ENCODE data around the gene SORBS1.

The SORBS1 gene

DNA sequence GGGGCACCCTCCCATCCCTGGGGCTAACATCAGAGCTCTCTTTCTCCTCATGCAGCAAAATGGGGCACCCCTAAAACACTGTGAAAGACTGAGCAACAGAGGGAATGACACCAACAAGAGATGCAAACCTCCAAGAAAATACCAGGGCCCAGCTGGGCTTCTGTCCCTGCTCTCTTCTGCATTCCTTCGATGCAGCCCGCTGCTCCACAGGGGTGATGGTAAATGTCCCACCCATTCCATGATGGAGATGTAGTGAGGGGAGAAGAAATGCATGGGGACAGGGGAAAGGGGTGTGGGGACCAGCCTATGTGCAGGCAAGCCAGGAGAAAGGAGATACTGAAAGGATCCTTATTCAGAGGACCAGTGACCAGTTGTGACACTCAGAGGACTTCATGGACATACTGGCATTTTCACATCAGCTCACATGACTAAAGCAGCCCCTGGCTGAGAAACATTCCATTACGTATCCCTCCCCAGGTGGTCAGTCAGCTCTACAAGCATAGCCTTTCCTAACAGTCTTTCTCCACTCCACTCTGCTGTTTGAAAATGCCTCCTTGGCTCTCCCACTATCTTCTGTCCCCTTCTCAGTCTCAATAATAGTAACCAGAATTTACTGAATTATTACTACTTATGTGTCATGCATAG lies 13.3 kb downstream of the SORBS1 start:
- Histone ChIP-seq H3K27ac (peak overlapping the region in 1 of 2 donors; percentile 39), H3K4me3 (no peak overlapping the region)
- DNase-seq (ENCODE audit: low spot score) = no peak
- TF ChIP-seq, protein P1, sequence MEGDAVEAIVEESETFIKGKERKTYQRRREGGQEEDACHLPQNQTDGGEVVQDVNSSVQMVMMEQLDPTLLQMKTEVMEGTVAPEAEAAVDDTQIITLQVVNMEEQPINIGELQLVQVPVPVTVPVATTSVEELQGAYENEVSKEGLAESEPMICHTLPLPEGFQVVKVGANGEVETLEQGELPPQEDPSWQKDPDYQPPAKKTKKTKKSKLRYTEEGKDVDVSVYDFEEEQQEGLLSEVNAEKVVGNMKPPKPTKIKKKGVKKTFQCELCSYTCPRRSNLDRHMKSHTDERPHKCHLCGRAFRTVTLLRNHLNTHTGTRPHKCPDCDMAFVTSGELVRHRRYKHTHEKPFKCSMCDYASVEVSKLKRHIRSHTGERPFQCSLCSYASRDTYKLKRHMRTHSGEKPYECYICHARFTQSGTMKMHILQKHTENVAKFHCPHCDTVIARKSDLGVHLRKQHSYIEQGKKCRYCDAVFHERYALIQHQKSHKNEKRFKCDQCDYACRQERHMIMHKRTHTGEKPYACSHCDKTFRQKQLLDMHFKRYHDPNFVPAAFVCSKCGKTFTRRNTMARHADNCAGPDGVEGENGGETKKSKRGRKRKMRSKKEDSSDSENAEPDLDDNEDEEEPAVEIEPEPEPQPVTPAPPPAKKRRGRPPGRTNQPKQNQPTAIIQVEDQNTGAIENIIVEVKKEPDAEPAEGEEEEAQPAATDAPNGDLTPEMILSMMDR (IDR thresholded peaks at IDR 0.05) = no peak

DNA sequence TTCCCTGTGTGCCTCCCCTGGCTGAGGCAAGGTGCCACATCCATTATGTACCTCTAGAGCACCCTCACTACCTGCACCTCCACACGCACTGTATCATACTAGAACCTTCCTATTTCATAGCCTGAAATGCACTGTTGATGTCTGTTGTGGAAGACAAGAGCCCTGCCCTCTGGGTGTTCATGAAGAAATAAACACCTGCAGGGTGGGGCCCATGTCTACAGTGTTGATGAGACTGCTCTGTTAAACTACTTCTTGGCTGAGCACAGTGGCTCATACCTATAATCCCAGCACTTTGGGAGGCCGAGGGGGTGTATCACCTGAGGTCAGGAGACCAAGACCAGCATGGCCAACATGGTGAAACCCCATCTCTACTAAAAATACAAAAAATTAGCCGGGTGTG lies 14.0 kb downstream of the SORBS1 start:
- Histone ChIP-seq H3K4me3 (no peak overlapping the region), H3K27ac (peak overlapping the region in 1 of 2 donors; percentile 51)
- DNase-seq (ENCODE audit: low spot score) = no peak
- TF ChIP-seq, protein P1 (IDR thresholded peaks at IDR 0.05) = no peak

DNA sequence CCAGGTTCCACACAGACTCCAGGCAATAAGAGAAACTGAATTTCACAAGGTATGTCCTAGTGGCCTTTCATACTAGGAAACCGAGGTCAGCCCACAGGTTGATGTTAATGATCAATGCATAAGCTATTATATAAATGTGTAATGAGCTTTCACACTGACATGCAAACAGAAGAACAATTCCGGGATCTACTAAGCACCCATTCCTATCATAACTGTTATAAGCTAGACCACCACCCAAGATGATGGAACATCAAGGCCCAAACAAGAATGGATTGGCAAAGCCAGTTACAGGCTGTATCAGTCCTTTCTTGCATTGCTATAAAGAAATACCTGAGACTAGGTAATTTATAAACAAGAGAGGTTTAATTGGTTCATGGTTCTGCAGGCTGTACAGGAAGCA lies 15.2 kb downstream of the SORBS1 start:
- Histone ChIP-seq H3K4me3 (peak overlapping the region; percentile 23), H3K27ac (peak overlapping the region in 1 of 2 donors; percentile 93)
- no peak for DNase-seq (ENCODE audit: low spot score)
- TF ChIP-seq, protein P1 (IDR thresholded peaks at IDR 0.05) = no peak

DNA sequence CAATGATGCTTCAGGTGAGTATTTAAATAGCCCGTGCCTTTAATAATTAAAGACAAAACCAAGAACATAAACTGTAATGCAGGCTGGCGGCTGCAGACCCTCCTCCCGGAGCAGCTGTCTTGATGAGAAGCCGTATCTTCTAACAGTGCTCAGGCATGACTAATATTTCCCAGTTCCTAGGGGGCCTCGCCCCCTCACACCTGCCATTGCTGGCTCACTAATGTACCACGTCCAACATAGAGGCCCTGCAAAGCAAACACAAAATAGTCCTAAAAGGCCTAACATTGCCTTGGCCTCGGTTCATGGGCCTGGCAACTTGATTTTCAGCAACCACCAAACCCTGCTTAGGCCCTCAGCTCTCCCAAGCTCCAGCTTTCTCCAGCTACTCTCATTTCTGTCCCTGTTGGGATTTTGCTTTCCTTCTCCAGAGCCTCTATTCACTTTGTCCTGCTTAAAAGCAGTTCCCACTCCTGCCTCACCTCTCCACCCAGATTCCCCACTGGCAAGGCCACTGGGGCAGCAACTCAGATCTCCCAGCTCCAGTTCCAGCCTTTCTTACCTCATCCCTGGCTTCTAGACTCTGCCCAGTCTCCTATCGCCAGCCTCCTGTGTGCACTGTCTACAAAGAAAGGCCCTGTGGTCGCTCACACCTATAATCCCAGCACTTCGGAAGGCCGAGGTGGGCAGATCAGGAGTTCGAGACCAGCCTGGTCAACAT lies 16.2 kb downstream of the SORBS1 start:
- Histone ChIP-seq H3K4me3 (peak overlapping the region; percentile 23), H3K27ac (peak overlapping the region; percentile 84 to 93)
- DNase-seq (ENCODE audit: low spot score) = no peak
- TF ChIP-seq, protein P1 (IDR thresholded peaks at IDR 0.05) = no peak

DNA sequence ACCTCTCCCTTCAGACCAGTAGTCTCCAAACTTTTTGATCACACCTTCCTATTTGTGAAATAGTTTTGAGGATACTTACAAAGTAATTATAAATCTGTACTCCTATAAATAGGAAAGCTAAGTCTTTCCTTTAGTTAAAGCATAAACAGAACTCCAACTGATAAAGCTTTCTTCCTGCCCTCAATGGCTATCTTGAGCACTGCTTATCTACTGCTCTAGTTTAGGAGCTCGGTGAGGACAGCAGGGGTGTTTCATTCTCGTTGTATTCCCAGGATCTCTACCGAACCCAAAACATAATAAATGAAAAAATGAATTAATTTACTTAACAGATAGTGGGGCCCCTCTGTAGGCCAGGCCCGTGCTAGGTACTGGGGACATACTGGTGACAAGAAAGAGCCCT lies 17.7 kb downstream of the SORBS1 start:
- Histone ChIP-seq H3K27ac (peak overlapping the region; percentile 84 to 93), H3K4me3 (peak overlapping the region; percentile 23)
- no peak for DNase-seq (ENCODE audit: low spot score)
- TF ChIP-seq, protein P1 (IDR thresholded peaks at IDR 0.05) = no peak

DNA sequence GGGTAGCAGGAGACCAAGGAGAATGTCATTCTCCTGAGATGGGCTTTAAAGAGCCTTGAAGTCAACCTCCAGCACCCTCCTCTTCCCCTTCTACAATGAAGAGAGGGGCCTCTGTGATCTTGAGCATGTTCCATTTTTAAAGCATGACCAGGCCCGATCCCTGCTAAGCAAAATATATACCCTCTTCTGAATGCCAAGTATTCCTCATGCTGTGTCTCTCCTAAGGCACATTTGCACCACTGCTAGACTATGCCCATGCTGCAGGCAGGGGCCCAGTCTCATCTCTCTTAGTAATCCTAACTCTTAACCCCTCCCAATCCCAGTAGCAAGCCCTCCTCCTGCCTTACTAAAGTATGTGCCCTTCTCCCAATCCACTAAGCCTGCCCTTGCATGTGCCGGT lies 18.4 kb downstream of the SORBS1 start:
- no peak for DNase-seq (ENCODE audit: low spot score)
- Histone ChIP-seq H3K27ac (peak overlapping the region; percentile 84 to 93), H3K4me3 (peak overlapping the region; percentile 37)
- TF ChIP-seq, protein P1 (IDR thresholded peaks at IDR 0.05) = no peak

DNA sequence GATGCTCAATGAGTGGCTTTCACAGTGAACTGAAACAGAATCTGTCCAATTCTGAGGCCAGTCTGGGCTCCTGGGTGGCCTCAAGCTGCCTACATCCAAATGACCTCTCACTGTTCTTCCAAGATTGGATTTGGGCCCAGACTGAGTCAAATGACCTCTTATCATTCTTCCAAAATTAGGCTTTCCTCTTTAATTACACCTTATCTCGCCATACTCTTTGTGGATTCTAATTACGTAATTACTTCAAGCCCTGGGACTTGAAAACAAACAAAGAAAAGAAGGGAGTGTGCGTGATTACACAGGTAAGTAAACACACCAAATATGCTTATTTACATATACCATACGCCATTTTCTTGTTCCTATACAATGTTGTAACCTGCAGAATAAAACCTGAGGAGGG lies 18.8 kb downstream of the SORBS1 start:
- TF ChIP-seq, protein P1 (IDR thresholded peaks at IDR 0.05) = no peak
- H3K4me3 ChIP-seq = peak overlapping the region; percentile 37
- no peak for DNase-seq (ENCODE audit: low spot score)
- peak overlapping the region; percentile 84 to 93 for H3K27ac ChIP-seq

Measured in coronary artery (tissue), 2 donors.